Stimulated activated CD4-positive, alpha-beta T cell treated with anti-CD3 and anti-CD28 coated beads, Interleukin-1b, Interleukin-23, amount 100 ng/mL, for 1 hour (primary cell): Measurements from ENCODE around the gene ZNF789.

ENCODE experiments used
- DNase-seq, 2 donors: peaks; one replicate each; pipeline ENCODE4 v3.0.0-alpha.2; 2020; ENCODE audit warnings: low read depth in 2 of 2

ZNF789 gene

GRCh38 chr7:99504281-99504602, 31.6 kb downstream of the ZNF789 start:
- DNase-seq, result no peak

GRCh38 chr7:99504603-99505323, 32.1 kb downstream of the ZNF789 start, which contains the start of gene ZKSCAN5:
Gene ZKSCAN5 (plus strand): TSS chr7:99504662. CDS start chr7:99506045, 1,383 bp downstream.
- DNase-seq, result peak; percentile 95 to 98

DNA sequence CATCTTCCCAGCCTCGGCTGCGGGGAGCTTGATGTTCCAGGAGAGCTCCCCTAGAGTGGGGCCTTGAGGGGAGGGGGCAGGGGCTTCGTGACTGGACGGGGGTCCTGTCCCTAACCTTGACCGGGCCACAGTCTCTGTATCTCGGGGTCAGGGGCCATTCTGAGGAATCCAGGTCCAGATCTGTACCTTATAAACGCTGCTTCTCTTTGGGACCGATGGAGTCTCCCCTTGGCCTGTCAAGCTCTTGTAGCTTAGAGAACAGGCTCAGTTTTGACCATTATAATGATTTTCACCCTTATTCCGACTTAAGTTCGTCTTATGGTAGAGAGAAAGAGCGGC, 32.6 kb downstream of the ZNF789 start:
- DNase-seq, result no peak

- DNase-seq, result no peak
Observed at GRCh38 chr7:99514050-99514449, 41.4 kb downstream of the ZNF789 start.

DNA sequence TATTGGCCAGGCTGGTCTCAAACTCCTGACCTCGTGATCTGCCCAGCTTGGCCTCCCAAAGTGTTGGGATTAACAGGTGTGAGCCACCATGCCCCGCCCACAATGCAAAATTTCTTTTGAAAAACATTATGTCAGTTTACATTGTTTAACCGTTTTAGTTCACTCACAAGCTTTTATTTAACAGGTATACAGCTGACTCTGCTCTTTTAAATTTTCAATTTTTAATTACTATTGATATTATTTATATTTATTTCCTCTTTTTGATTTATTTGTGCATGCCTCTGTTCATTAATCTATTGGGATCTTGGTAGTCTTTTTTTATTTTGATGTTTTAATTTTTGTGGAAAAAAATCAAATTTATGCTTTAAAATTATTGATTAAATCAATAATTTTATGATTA, 48.7 kb downstream of the ZNF789 start:
- no peak for DNase-seq

- no peak for DNase-seq
Observed at GRCh38 chr7:99525713-99526440, 53.2 kb downstream of the ZNF789 start.

GRCh38 chr7:99531354-99531765, 58.7 kb downstream of the ZNF789 start:
- no peak for DNase-seq

GRCh38 chr7:99535667-99536066, 63.0 kb downstream of the ZNF789 start:
- no peak for DNase-seq
